HepG2 (cell line): ENCODE measurements around the gene PHF21B. TPM values are rescaled to one million over a fixed set of nuclear protein-coding genes. Genes with fewer than 3 reads are reported as not detected.

Experiments used
- AHR ChIP-seq: IDR thresholded peaks from 2 replicates; pipeline ENCODE4 v1.6.1; 2018; ENCODE audit warnings: missing genetic modification reagents, missing compliant biosample characterization
- DPF2 ChIP-seq: sonication (generic); formaldehyde crosslinking; IDR thresholded peaks from 2 replicates; pipeline ENCODE4 v1.4.0; 2020; ENCODE audit warnings: mild to moderate bottlenecking, low read depth, missing genetic modification reagents, borderline replicate concordance
- FOSL2 ChIP-seq: sonication (generic); formaldehyde crosslinking; IDR thresholded peaks from 2 replicates; pipeline ENCODE4 v1.4.0; 2020; ENCODE audit warnings: missing genetic modification reagents
- GFI1 ChIP-seq: sonication (generic); formaldehyde crosslinking; IDR thresholded peaks from 2 replicates; pipeline ENCODE4 v1.5.0; 2020; ENCODE audit warnings: missing genetic modification reagents, mild to moderate bottlenecking, borderline replicate concordance
- GPN1 ChIP-seq: sonication (generic); formaldehyde crosslinking; IDR thresholded peaks from 2 replicates; pipeline ENCODE4 v1.5.1; 2020; ENCODE audit warnings: missing genetic modification reagents, borderline replicate concordance
- HMGXB3 ChIP-seq: sonication (generic); formaldehyde crosslinking; IDR thresholded peaks from 2 replicates; pipeline ENCODE4 v1.4.0; 2020; ENCODE audit warnings: missing genetic modification reagents, borderline replicate concordance
- PRDM10 ChIP-seq: sonication (generic); formaldehyde crosslinking; IDR thresholded peaks from 2 replicates; pipeline ENCODE4 v1.4.0; 2020; ENCODE audit warnings: low read depth, missing genetic modification reagents
- THAP9 ChIP-seq: sonication (generic); formaldehyde crosslinking; IDR thresholded peaks from 2 replicates; pipeline ENCODE4; 2020; ENCODE audit warnings: missing genetic modification reagents, mild to moderate bottlenecking, borderline replicate concordance
- THYN1 ChIP-seq: sonication (generic); formaldehyde crosslinking; IDR thresholded peaks from 2 replicates; pipeline ENCODE4 v1.8.1; 2023; ENCODE audit warnings: low read depth, mild to moderate bottlenecking, moderate library complexity, missing genetic modification reagents, borderline replicate concordance
- TOE1 ChIP-seq: sonication (generic); formaldehyde crosslinking; IDR thresholded peaks from 2 replicates; pipeline ENCODE4 v1.4.0; 2020; ENCODE audit warnings: mild to moderate bottlenecking, missing genetic modification reagents
- ZNF44 ChIP-seq: sonication (generic); formaldehyde crosslinking; IDR thresholded peaks from 2 replicates; pipeline ENCODE4 v1.5.1; 2020; ENCODE audit warnings: mild to moderate bottlenecking, missing genetic modification reagents
- ZNF557 ChIP-seq: sonication (generic); formaldehyde crosslinking; IDR thresholded peaks from 2 replicates; pipeline ENCODE4 v1.4.0; 2020; ENCODE audit warnings: missing genetic modification reagents
- ZNF782 ChIP-seq: sonication (generic); formaldehyde crosslinking; IDR thresholded peaks from 2 replicates; pipeline ENCODE4 v1.4.0; 2020; ENCODE audit warnings: missing genetic modification reagents, mild to moderate bottlenecking, borderline replicate concordance
- ZNF879 ChIP-seq: sonication (generic); formaldehyde crosslinking; IDR thresholded peaks from 2 replicates; pipeline ENCODE4 v1.8.1; 2023; ENCODE audit warnings: missing genetic modification reagents
- polyA plus RNA-seq, 8 experiments: library from polyadenylated mRNA; depleted of rRNA in 3 of 8; stranded (reverse) in 7 of 8; unstranded in 1 of 8; fragments of >200 nt; fragmentation: Illumina TruSeq in 4 of 8; extraction: Trizol in 4 of 8; gene quantifications; 2 replicates each; pipeline versions ENCODE4 v1.2.1 to v1.2.3, GENCODE V29; 2011 to 2016; ENCODE audit warnings: low read depth in 4 of 8, missing spikeins in 1 of 8, mixed read lengths in 1 of 8; ENCODE audit not compliant: insufficient read depth in 1 of 8
- total RNA-seq, 5 experiments: library from RNA; depleted of rRNA; stranded (reverse); fragments of >200 nt; fragmentation: Illumina TruSeq; extraction: Trizol; gene quantifications; 2 replicates each; pipeline ENCODE4 v1.2.3, GENCODE V29; 2016; ENCODE audit warnings: low read depth in 1 of 5
- TF ChIP-seq, protein P1 (sequence below): sonication (generic); formaldehyde crosslinking; IDR thresholded peaks from 2 replicates; pipeline ENCODE4 v1.5.0; 2020; ENCODE audit warnings: mild to moderate bottlenecking, missing genetic modification reagents

Gene PHF21B
- total and polyA plus RNA-seq, 2 of the 13 experiments (the other 11 are each of a cell fraction or from before 2014, with no cell fraction given), result not detected

- TF ChIP-seq, protein P1, sequence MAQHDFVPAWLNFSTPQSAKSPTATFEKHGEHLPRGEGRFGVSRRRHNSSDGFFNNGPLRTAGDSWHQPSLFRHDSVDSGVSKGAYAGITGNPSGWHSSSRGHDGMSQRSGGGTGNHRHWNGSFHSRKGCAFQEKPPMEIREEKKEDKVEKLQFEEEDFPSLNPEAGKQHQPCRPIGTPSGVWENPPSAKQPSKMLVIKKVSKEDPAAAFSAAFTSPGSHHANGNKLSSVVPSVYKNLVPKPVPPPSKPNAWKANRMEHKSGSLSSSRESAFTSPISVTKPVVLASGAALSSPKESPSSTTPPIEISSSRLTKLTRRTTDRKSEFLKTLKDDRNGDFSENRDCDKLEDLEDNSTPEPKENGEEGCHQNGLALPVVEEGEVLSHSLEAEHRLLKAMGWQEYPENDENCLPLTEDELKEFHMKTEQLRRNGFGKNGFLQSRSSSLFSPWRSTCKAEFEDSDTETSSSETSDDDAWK, result no peak
- peak; percentile 51; the same call in 1 of the 2 replicates for TF ChIP-seq PRDM10 (CRISPR knock-in tag)
- TF ChIP-seq AHR (CRISPR knock-in tag), result 0 out of 2 replicates have a peak, but pooled peaks have one; percentile 67
- TF ChIP-seq THYN1 (CRISPR knock-in tag), result no peak
- TF ChIP-seq TOE1 (CRISPR knock-in tag), result no peak
- TF ChIP-seq FOSL2 (CRISPR knock-in tag), result peak; percentile 70
- no peak for TF ChIP-seq DPF2 (CRISPR knock-in tag)
- TF ChIP-seq ZNF782, result peak; percentile 88
- peak; percentile 81; the same call in 1 of the 2 replicates for TF ChIP-seq HMGXB3 (CRISPR knock-in tag)
- no peak for TF ChIP-seq ZNF879 (CRISPR knock-in tag)
- peak; percentile 60; the same call in 1 of the 2 replicates for TF ChIP-seq THAP9
- peak; percentile 96 for TF ChIP-seq ZNF557 (CRISPR knock-in tag)
- no peak; the same call in 1 of the 2 replicates for TF ChIP-seq GPN1
- TF ChIP-seq GFI1 (CRISPR knock-in tag), result peak; percentile 64; the same call in 1 of the 2 replicates
- TF ChIP-seq ZNF44 (CRISPR knock-in tag), result no peak
These were observed 34.2 kb downstream of the PHF21B start (continued) for GRCh38 chr22:44975427-44976262.
